Measurements from ENCODE around the gene LAGE3. TPM values are rescaled to one million over a fixed set of nuclear protein-coding genes. Genes with fewer than 3 reads are reported as not detected.

LAGE3 gene
- total and polyA plus RNA-seq, 2 donors from 2014 or later: 10.0 to 29.0 TPM

GRCh38 chrX:154516656-154517100, 37.6 kb upstream of the LAGE3 start:
- peak overlapping the region; percentile 58 to 73 (median 71) for H3K9ac ChIP-seq (ENCODE audit: low read length in 3 of 3)
- FAIRE-seq (no peak), DNase-seq (peak in 3 of 5 donors; percentile 63 to 92 (median 83))
- peaks cover 2 to 10% (median 3%) of the 10 kb centered on the region in 3 donors for H3K4me1 ChIP-seq (ENCODE audit: control insufficient read depth in 2 of 3, insufficient read depth in 2 of 3, low read depth in 1 of 3, low read length in 3 of 3)
- peak overlapping the region; percentile 84 to 94 for H3K27ac ChIP-seq (ENCODE audit: low read depth in 2 of 2, low read length in 2 of 2)
- H3K4me3 ChIP-seq (ENCODE audit: low read length in 3 of 3): peak overlapping the region; percentile 71 to 76 (median 75)
- TF ChIP-seq, protein P1, sequence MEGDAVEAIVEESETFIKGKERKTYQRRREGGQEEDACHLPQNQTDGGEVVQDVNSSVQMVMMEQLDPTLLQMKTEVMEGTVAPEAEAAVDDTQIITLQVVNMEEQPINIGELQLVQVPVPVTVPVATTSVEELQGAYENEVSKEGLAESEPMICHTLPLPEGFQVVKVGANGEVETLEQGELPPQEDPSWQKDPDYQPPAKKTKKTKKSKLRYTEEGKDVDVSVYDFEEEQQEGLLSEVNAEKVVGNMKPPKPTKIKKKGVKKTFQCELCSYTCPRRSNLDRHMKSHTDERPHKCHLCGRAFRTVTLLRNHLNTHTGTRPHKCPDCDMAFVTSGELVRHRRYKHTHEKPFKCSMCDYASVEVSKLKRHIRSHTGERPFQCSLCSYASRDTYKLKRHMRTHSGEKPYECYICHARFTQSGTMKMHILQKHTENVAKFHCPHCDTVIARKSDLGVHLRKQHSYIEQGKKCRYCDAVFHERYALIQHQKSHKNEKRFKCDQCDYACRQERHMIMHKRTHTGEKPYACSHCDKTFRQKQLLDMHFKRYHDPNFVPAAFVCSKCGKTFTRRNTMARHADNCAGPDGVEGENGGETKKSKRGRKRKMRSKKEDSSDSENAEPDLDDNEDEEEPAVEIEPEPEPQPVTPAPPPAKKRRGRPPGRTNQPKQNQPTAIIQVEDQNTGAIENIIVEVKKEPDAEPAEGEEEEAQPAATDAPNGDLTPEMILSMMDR (IDR thresholded peaks at IDR 0.05; ENCODE audit: borderline replicate concordance, extremely low read depth, insufficient read depth): no peak
- H3K9me3 ChIP-seq (ENCODE audit: control insufficient read depth in 2 of 3, insufficient read depth in 1 of 3, low read length in 3 of 3): no peaks in the 10 kb centered on the region
- peaks cover 0 to 3% (median 0%) of the 10 kb centered on the region in 3 donors for H3K36me3 ChIP-seq (ENCODE audit: control insufficient read depth in 2 of 3, insufficient read depth in 3 of 3, low read length in 3 of 3)
- H3K27me3 ChIP-seq (ENCODE audit: control insufficient read depth, insufficient read depth, low read length): no peaks in the 10 kb centered on the region
- intact Hi-C loops (cut with DNase I): no loop called here

DNA sequence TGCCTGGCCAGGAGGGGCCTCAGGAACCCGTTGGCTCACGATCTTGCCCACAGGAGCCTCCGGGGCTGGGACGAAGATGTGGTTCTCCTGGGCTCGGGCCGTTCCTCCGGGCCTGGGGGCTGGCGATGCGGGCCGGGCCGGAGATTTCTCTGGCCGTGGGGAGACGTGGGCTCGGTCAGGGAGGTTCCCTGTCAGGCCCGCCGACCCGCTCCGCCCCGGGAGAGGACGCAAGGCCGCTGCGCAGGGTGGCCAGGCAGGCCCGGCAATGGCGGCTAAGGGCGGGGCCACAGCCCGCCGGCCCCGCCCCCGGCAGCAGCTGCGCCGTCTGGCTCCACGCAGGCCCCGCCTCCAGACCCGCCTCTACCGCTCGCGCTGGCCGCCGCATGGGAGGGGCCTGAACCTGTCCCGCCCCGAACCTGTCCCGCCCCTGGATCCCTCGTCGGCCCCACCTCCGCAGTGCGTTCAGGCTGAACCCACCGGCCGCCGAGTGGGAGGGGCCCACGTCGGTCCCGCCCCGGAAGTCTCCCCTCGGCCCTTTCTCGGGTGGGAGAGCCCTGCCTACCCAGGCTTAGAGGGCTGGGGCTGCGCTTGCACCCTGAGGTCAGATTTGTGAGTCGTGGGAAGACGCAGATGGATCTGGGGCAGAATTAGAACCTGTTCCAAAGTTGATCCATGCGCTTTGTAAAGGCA, 37.0 kb upstream of the LAGE3 start, which contains the start of gene FAM3A:
TSS of gene FAM3A (minus strand) at position 267 of the 690 bp plus-strand sequence. CDS start 460 bp downstream, outside the sequence.
- Histone ChIP-seq H3K9ac (ENCODE audit: low read length in 3 of 3) (peak within 1 kb of the TSS; percentile 58 to 73 (median 71)), H3K27ac (ENCODE audit: low read depth in 2 of 2, low read length in 2 of 2) (peak within 1 kb of the TSS; percentile 85 to 94), H3K36me3 (ENCODE audit: control insufficient read depth in 2 of 3, insufficient read depth in 3 of 3, low read length in 3 of 3) (peaks cover 0 to 3% (median 0%) of the 10 kb centered on the region in 3 donors), H3K27me3 (ENCODE audit: control insufficient read depth, insufficient read depth, low read length) (no peaks in the 10 kb centered on the region), H3K4me3 (ENCODE audit: low read length in 3 of 3) (peak within 1 kb of the TSS; percentile 71 to 81 (median 76)), H3K9me3 (ENCODE audit: control insufficient read depth in 2 of 3, insufficient read depth in 1 of 3, low read length in 3 of 3) (no peaks in the 10 kb centered on the region), H3K4me1 (ENCODE audit: control insufficient read depth in 2 of 3, insufficient read depth in 2 of 3, low read depth in 1 of 3, low read length in 3 of 3) (peaks cover 2 to 10% (median 3%) of the 10 kb centered on the region in 3 donors)
- peak; percentile 76 for FAIRE-seq
- peak; percentile 92 to 99 (median 96) for DNase-seq
- TF ChIP-seq, protein P1 (IDR thresholded peaks at IDR 0.05; ENCODE audit: borderline replicate concordance, extremely low read depth, insufficient read depth): no peak
- intact Hi-C loops (cut with DNase I): no loop called here

GRCh38 chrX:154515090-154515965, 36.2 kb upstream of the LAGE3 start:
- Histone ChIP-seq H3K4me3 (ENCODE audit: low read length in 3 of 3) (peak overlapping the region; percentile 49 to 81 (median 67)), H3K9ac (ENCODE audit: low read length in 3 of 3) (peak overlapping the region; percentile 16 to 65 (median 32)), H3K36me3 (ENCODE audit: control insufficient read depth in 2 of 3, insufficient read depth in 3 of 3, low read length in 3 of 3) (peaks cover 0 to 3% (median 0%) of the 10 kb centered on the region in 3 donors), H3K27me3 (ENCODE audit: control insufficient read depth, insufficient read depth, low read length) (no peaks in the 10 kb centered on the region), H3K4me1 (ENCODE audit: control insufficient read depth in 2 of 3, insufficient read depth in 2 of 3, low read depth in 1 of 3, low read length in 3 of 3) (peaks cover 2 to 10% (median 3%) of the 10 kb centered on the region in 3 donors), H3K27ac (ENCODE audit: low read depth in 2 of 2, low read length in 2 of 2) (peak overlapping the region; percentile 69 to 85), H3K9me3 (ENCODE audit: control insufficient read depth in 2 of 3, insufficient read depth in 1 of 3, low read length in 3 of 3) (no peaks in the 10 kb centered on the region)
- intact Hi-C loops (cut with DNase I): no loop called here
- DNase-seq (peak in 2 of 5 donors; percentile 13 to 37), FAIRE-seq (no peak)
- TF ChIP-seq, protein P1 (IDR thresholded peaks at IDR 0.05; ENCODE audit: borderline replicate concordance, extremely low read depth, insufficient read depth): no peak

Measured in kidney (tissue), 14 donors.